K562 (cell line): Measurements from ENCODE around the gene RNF224. TPM values are rescaled to one million over a fixed set of nuclear protein-coding genes. Genes with fewer than 3 reads are reported as not detected.

Experiments used
- CHD7 ChIP-seq: fragments of 200-600 bp; sonication (generic); IDR thresholded peaks from one replicate; pipeline ENCODE4 v1.6.1; 2012; ENCODE audit warnings: mild to moderate bottlenecking, low read depth, low read length, inconsistent platforms
- CXXC5 ChIP-seq: fragments of 250-450 bp; sonication (Bioruptor Pico); IDR thresholded peaks from 2 replicates; pipeline ENCODE4 v1.8.0; 2022; ENCODE audit warnings: inconsistent platforms, mild to moderate bottlenecking, moderate library complexity
- ELF2 ChIP-seq: fragments of 250-450 bp; sonication (Bioruptor Pico); IDR thresholded peaks from 2 replicates; pipeline ENCODE4 v1.5.0; 2021; ENCODE audit warnings: mild to moderate bottlenecking
- ELK1 ChIP-seq: sonication (generic); formaldehyde crosslinking; IDR thresholded peaks from 2 replicates; pipeline ENCODE4 v1.8.1; 2022; ENCODE audit warnings: missing genetic modification reagents
- FOXP1 ChIP-seq: sonication (generic); formaldehyde crosslinking; IDR thresholded peaks from 2 replicates; pipeline ENCODE4 v1.8.0; 2022; ENCODE audit warnings: mild to moderate bottlenecking, missing genetic modification reagents
- LEF1 ChIP-seq: fragments of 450-650 bp; IDR thresholded peaks from 2 replicates; pipeline ENCODE4 v1.6.1; 2016; ENCODE audit warnings: mild to moderate bottlenecking
- MBD2 ChIP-seq: sonication (generic); IDR thresholded peaks from 2 replicates; pipeline ENCODE4 v1.6.1; 2016; ENCODE audit warnings: low read depth, borderline replicate concordance
- MYNN ChIP-seq, 2 experiments: sonication (generic); formaldehyde crosslinking in 1 of 2; IDR thresholded peaks; 2 replicates each; pipeline versions ENCODE4 v1.5.0 to v1.6.1; 2016 to 2020; ENCODE audit warnings: antibody characterized with exemption in 1 of 2, missing genetic modification reagents in 1 of 2
- PML ChIP-seq: IDR thresholded peaks from 2 replicates; pipeline ENCODE4 v1.6.1; 2012; ENCODE audit warnings: low read length, inconsistent platforms
- RAD51 ChIP-seq: fragments of 450-650 bp; IDR thresholded peaks from 2 replicates; pipeline ENCODE4 v1.7.1; 2016; ENCODE audit warnings: low read depth, mild to moderate bottlenecking, borderline replicate concordance
- TOE1 ChIP-seq, 2 experiments: fragments of 450-650 bp in 1 of 2; sonication (generic) in 1 of 2; formaldehyde crosslinking in 1 of 2; IDR thresholded peaks; 2 replicates each; pipeline versions ENCODE4 v1.7.1 to v1.8.0; 2016 to 2022; ENCODE audit warnings: borderline replicate concordance in 2 of 2, mild to moderate bottlenecking in 2 of 2, antibody characterized with exemption in 1 of 2, inconsistent platforms in 1 of 2, low read depth in 1 of 2, missing genetic modification reagents in 1 of 2, moderate library complexity in 1 of 2
- ZBTB17 ChIP-seq: fragments of 450-650 bp; formaldehyde crosslinking; IDR thresholded peaks from 2 replicates; pipeline ENCODE4 v1.4.0; 2020; ENCODE audit warnings: mild to moderate bottlenecking
- ZFP30 ChIP-seq: fragments of 250-450 bp; sonication (Bioruptor Pico); IDR thresholded peaks from 2 replicates; pipeline ENCODE4 v1.8.0; 2022; ENCODE audit warnings: moderate library complexity, mild to moderate bottlenecking, inconsistent platforms, borderline replicate concordance
- ZNF212 ChIP-seq: fragments of 450-650 bp; formaldehyde crosslinking; IDR thresholded peaks from 2 replicates; pipeline ENCODE4 v1.4.0; 2020; ENCODE audit warnings: mild to moderate bottlenecking
- ZNF699 ChIP-seq: fragments of 250-450 bp; sonication (Bioruptor Pico); IDR thresholded peaks from 2 replicates; pipeline ENCODE4 v1.8.0; 2021; ENCODE audit warnings: mild to moderate bottlenecking, moderate library complexity; ENCODE audit not compliant: insufficient replicate concordance
- polyA plus RNA-seq, 8 experiments: library from polyadenylated mRNA; depleted of rRNA in 4 of 8; stranded (reverse) in 5 of 8; unstranded in 3 of 8; fragments of >200 nt; fragmentation: Nextera tagmentation in 2 of 8; fragmentation: Illumina TruSeq in 1 of 8; extraction: Ambion mirVana in 2 of 8; extraction: Trizol in 1 of 8; gene quantifications; 2 replicates each; pipeline versions ENCODE4 v1.2.1 to v1.2.3, GENCODE V29; 2011 to 2014; ENCODE audit warnings: inconsistent platforms in 1 of 8, missing spikeins in 1 of 8
- total RNA-seq, 7 experiments: library from RNA; depleted of rRNA in 6 of 7; stranded (reverse); fragments of >200 nt in 6 of 7; fragmentation: Illumina TruSeq in 2 of 7; extraction: Trizol in 2 of 7; gene quantifications; 2 replicates each; pipeline versions ENCODE4 v1.2.1 to v1.2.3, GENCODE V29; 2011 to 2021; ENCODE audit warnings: low replicate concordance in 1 of 7

Gene RNF224
- total and polyA plus RNA-seq, 9 of the 15 experiments (the other 6 are each of a cell fraction or from before 2014, with no cell fraction given) = not detected

- TF ChIP-seq CHD7 (no peak), MBD2 (peak; percentile 26; the same call in 1 of the 2 replicates), ELK1 (CRISPR knock-in tag) (peak; percentile 30; the same call in 1 of the 2 replicates), ZBTB17 (CRISPR knock-in tag) (peak; percentile 91), PML (peak; percentile 48; the same call in 1 of the 2 replicates), ZNF699 (CRISPR knock-in tag) (no peak), ELF2 (CRISPR knock-in tag) (peak; percentile 41; the same call in 1 of the 2 replicates), FOXP1 (peak; percentile 79; the same call in 1 of the 2 replicates), LEF1 (no peak), MYNN (IDR thresholded peaks at IDR 0.05) (peak; percentile 28; the same call in 1 of the 2 replicates), MYNN (CRISPR knock-in tag; IDR thresholded peaks at IDR 0.05) (no peak), ZFP30 (CRISPR knock-in tag) (no peak), TOE1 (IDR thresholded peaks at IDR 0.05; ENCODE audit: borderline replicate concordance) (no peak; the same call in 1 of the 2 replicates), TOE1 (CRISPR knock-in tag; IDR thresholded peaks at IDR 0.05; ENCODE audit: borderline replicate concordance, low read depth) (peak; percentile 33; the same call in 1 of the 2 replicates), CXXC5 (CRISPR knock-in tag) (peak; percentile 92), RAD51 (peak; percentile 43), ZNF212 (peak; percentile 77; the same call in 1 of the 2 replicates)
Observed at GRCh38 chr9:137240318-137240840, 13.1 kb downstream of the RNF224 start (continued).
